Epidermal melanocyte (primary cell): Measurements from ENCODE around the gene CTSD.

Experiments
- DNase-seq: peaks from one replicate; pipeline ENCODE4 v3.0.0; 2011; ENCODE audit warnings: low spot score; ENCODE audit not compliant: insufficient read length

The CTSD gene

GRCh38 chr11:1756791-1757771 is 6.6 kb downstream of the CTSD start:
- DNase-seq: no peak

GRCh38 chr11:1755692-1756561 is 7.8 kb downstream of the CTSD start:
- no peak for DNase-seq

GRCh38 chr11:1755344-1755691 is 8.4 kb downstream of the CTSD start:
- no peak for DNase-seq

DNA sequence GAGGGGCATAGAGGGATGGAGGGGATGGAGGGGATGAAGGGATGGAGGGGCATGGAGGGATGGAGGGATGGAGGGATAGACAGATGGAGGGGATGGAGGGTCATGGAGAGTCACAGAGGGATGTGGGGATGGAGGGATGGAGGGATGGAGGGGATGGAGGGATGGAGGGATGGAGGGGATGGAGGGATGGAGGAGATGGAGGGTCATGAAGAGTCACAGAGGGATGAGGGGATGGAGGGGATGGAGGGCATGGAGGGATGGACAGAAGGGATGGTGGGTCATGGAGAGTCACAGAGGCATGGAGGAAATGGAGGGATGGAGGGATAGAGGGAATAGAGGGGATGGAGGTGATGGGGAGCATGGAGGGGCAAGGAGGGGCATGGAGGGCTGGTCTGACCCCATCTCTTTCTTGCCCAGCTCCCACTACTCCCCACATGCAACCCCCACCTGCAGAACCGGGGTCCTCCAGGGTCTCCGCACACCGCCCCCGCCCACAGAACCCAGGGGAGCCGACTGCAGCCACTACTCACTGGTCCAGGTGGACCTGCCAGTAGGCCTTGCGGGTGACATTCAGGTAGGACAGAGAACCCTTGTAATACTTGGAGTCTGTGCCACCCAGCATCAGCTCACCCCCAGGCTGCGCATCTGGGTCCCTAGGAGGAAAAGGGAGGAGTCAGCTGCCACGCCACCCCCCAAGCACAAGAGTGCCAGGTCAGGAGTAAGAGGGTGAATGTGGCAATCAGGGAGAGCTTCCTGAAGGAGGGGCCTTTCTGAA is 9.2 kb downstream of the CTSD start:
- no peak for DNase-seq

- no peak for DNase-seq
Measured at GRCh38 chr11:1753929-1754305, 9.8 kb downstream of the CTSD start.

GRCh38 chr11:1753229-1753928 is 10.3 kb downstream of the CTSD start:
- DNase-seq: no peak

DNA sequence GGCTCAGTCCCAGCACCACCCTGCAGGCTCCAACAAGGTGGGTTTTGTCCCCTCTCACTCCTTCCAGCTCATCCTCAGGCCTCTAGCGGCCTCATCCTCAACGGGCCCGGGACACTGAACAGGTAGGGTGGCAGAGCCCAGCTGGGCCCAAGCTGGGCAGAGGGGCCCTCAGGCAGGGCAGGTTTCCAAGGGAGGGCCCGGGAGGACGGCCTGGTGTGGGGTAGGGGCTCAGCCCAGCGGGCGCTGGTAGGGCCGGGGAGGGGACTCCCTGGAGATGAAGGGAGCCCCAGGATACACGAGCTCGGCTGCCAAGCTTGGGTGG is 10.9 kb downstream of the CTSD start:
- DNase-seq: no peak

DNA sequence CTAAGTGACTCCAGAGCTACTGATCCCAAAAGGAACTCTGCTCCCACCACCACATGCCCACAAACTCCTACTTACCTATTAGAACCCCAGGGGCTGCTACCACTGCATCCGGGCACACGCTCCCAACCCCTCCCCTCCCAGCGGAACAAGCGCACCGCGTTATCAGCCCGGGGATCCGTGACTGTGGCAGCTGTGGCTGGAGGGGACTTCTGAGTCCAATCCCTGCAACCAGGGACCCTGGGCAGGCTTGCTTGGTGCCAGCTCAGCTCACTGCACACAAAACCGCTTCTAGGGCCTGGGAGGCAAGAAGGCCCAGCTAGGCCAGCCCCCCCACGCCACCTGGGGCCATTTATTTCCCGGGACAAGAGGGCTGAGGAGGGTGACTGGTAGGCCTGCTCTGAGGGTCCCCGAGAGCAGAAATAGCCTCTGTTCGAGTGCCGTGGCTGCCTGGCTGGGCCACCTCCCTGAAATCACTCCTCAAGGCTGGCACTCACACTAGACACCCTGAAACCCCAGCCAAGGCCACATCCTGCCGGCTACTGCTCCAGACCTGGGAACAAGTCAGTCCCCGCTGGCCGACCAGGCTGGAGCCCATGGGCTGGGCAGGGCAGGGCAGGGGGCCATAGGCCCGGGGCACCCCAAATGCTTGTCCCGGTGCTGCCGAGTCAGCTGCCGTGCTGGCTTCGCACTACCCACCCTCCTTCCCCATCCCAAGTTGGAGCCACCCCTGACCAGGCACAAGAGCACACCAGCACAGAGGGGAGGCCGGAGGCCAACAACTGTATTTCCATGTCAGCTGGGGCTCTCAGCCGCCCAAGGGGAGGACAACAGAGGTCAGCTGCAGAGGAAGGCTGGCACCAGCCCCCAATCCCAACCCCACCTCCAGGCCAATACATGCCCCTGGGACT is 11.5 kb downstream of the CTSD start:
- no peak for DNase-seq

- no peak for DNase-seq
Measured at GRCh38 chr11:1751531-1751921, 12.2 kb downstream of the CTSD start.

GRCh38 chr11:1750840-1751530 is 12.7 kb downstream of the CTSD start:
- no peak for DNase-seq

DNA sequence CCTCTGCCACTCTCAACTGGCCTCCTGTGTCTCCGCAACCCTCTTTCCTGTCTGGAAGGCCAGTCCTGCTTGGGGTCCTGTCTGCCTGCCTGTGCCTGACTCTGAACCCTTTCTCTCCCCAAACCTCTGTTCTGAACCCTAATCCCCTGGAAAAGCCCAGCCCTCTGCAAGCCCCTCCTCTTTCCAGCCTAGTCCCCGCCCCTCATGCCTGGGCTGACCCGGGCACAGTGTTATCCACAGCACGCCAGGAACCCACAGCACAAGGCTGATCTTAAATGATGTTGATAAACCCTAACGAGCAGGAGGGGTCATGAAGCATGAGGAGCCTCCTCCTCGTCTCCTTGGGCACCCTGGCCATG is 13.3 kb downstream of the CTSD start, which contains the start of gene IFITM10:
Gene IFITM10 (minus strand): TSS at position 115 of the 359 bp plus-strand sequence. CDS start 153 bp downstream, outside the sequence.
- no peak for DNase-seq

- peak; percentile 79 for DNase-seq
Measured at GRCh38 chr11:1749395-1750351, 14.1 kb downstream of the CTSD start.

GRCh38 chr11:1748636-1749394 is 14.9 kb downstream of the CTSD start:
- no peak for DNase-seq

DNA sequence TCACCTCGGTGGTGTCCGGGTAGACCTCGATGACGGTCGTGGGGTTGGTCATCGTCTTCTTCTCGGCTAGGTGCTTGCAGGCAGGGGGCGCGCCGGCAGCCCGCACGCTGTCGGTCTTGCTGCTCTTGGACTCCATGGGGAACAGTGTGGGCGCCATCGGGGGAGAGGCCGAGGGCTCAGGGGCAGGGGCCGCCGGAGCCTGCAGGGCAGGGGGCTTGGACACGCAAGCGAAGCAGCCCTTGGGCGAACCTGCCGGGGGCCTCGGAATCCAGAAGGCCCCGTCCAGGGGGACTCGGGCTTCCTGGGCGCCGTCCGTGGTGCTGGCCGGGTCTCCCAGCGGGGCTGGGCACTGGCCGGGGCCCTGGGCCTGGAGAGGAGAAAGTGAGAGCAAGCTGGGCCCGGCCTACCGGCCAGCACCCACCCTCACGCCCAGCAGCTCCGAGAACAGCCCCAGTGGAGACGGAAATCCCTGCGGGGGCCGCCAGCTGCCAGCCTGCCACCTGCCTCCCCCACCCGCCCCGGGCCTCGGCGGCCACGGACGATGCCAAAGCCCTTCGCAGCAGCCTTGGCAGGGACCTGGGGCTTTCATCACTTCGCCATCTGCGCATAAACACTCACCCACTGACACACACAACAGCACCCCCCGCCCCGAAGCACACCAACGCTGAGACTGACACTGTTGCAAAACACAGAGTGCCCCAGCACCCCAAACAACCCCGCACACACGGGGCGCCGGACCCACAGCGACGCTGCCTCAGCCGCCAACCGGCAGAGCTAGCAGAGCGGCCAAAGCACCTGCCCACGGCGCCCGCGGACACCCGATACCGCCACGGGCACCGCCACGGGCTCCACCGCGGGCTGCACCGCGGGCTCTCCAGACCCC is 15.7 kb downstream of the CTSD start:
- no peak for DNase-seq

DNA sequence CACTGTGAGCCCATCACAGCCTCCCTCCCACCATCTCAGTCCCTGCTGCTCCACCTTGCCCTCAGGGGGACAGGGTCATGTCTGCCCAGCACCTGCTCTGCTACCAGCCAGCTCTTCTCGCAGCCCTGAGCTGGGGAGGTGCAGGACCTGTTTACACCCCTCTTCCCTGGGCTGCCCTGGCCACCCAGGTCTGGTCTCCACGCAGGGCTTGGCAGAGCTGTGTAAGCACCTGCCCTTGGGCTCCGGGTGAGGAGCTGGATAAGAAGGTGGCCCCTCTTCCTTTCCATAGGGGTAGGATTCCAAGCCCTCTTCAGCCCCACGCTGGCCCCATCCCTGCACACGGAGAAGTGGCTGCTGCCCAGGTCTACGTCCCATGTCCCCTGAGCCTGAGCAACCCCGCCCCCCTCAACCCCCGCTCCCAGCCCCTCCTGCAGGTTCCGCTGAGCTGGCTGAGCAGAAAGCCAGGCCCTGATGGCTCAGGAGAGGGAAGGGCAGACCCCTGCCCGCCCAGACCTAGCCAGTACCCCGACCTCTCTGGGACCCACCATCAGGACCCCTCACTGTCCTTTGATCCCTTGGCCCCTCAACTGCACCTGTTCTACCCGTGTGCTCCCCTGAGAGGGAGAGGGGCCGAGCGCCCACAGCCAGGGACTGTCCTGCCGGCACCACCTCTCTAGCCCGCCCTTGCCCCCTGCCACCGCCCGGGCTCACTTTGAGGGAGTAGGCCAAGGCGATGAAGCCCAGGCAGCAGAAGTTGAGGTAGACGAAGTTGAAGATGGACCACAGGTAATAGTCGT is 16.6 kb downstream of the CTSD start:
- DNase-seq: no peak

GRCh38 chr11:1746511-1746931 is 17.2 kb downstream of the CTSD start:
- DNase-seq: no peak
